Measurements from ENCODE around the gene ACSL3.

DNA sequence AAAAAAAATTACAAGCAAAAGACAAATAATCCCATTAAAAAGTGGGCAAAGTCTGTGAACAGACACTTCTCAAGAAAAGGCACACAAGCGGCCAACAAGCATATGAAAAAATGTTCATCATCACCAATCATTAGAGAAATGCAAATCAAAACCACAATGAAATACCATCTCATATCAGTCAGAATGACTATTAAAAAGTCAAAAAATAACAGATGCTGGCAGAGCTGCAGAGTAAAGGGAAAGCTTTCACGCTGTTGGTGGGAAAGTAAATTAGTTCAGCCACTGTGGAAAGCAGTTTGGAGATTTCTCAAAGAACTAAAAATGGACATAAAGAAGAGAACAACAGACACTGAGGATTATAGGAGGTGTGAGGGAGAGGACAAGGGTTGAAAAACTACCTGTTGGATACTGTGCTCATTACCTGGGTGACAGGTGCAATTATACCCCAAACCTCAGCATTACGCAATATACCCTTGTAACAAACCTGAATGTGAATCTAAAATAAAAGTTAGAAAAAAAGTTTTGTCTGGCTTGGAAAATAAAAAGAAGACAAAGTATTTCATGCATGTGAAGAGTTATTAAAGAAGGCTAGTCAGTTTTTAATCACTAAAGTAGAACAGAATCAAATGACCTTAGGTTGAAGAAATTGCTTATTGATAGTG is 8.7 kb upstream of the ACSL3 start:
- TF ChIP-seq, protein P1, sequence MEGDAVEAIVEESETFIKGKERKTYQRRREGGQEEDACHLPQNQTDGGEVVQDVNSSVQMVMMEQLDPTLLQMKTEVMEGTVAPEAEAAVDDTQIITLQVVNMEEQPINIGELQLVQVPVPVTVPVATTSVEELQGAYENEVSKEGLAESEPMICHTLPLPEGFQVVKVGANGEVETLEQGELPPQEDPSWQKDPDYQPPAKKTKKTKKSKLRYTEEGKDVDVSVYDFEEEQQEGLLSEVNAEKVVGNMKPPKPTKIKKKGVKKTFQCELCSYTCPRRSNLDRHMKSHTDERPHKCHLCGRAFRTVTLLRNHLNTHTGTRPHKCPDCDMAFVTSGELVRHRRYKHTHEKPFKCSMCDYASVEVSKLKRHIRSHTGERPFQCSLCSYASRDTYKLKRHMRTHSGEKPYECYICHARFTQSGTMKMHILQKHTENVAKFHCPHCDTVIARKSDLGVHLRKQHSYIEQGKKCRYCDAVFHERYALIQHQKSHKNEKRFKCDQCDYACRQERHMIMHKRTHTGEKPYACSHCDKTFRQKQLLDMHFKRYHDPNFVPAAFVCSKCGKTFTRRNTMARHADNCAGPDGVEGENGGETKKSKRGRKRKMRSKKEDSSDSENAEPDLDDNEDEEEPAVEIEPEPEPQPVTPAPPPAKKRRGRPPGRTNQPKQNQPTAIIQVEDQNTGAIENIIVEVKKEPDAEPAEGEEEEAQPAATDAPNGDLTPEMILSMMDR (IDR thresholded peaks at IDR 0.05), result no peak
- TF ChIP-seq EZH2phosphoT487 (IDR thresholded peaks at IDR 0.05), result no peak
